NOMO-1 (cell line): Measurements from ENCODE around the gene GCAT.
"Not testable (repeated sequence)": the region's sequence is repeated elsewhere in the genome, so short reads cannot be mapped to it uniquely, and the experiment has no call there.

ENCODE experiments used
- DNase-seq, 2 experiments: peaks; one replicate each; lab custom pipeline; 2025; ENCODE audit not compliant: unreplicated experiment in 2 of 2; lab: John Stamatoyannopoulos, UW

Gene GCAT

GRCh38 chr22:37781434-37782059 is 26.2 kb upstream of the GCAT start:
- no peak for DNase-seq

- no peak for DNase-seq
Observed at GRCh38 chr22:37782340-37783168, 25.2 kb upstream of the GCAT start.

- DNase-seq, result no peak
Observed at GRCh38 chr22:37784829-37785495, 22.8 kb upstream of the GCAT start.

GRCh38 chr22:37790234-37790633 is 17.5 kb upstream of the GCAT start:
- no peak for DNase-seq

GRCh38 chr22:37792494-37792893 is 15.2 kb upstream of the GCAT start:
- DNase-seq, result no peak

GRCh38 chr22:37794376-37794775 is 13.4 kb upstream of the GCAT start:
- DNase-seq, result no peak

- DNase-seq, result no peak
Observed at GRCh38 chr22:37796079-37796478, 11.7 kb upstream of the GCAT start.

- DNase-seq, result not testable (repeated sequence)
Observed at GRCh38 chr22:37797259-37797658, 10.5 kb upstream of the GCAT start.

GRCh38 chr22:37797874-37798500 is 9.7 kb upstream of the GCAT start:
- DNase-seq, result no peak

GRCh38 chr22:37799979-37800378 is 7.8 kb upstream of the GCAT start:
- not testable (repeated sequence) for DNase-seq

- DNase-seq, result no peak
Observed at GRCh38 chr22:37801946-37802309, 5.8 kb upstream of the GCAT start.

- peak; percentile 37 to 55 for DNase-seq
Observed at GRCh38 chr22:37802310-37803194, 5.2 kb upstream of the GCAT start.

- DNase-seq, result no peak
Observed at GRCh38 chr22:37803195-37803638, 4.5 kb upstream of the GCAT start.

GRCh38 chr22:37803639-37804351 is 3.9 kb upstream of the GCAT start:
- DNase-seq, result no peak

- DNase-seq, result no peak
Observed at GRCh38 chr22:37804352-37804880, 3.3 kb upstream of the GCAT start.

GRCh38 chr22:37804881-37805809 is 2.6 kb upstream of the GCAT start:
- DNase-seq, result peak; percentile 50 to 74

- DNase-seq, result no peak
Observed at GRCh38 chr22:37805810-37806277, 1.9 kb upstream of the GCAT start.
